Measurements from ENCODE around the gene DBNL. TPM values are rescaled to one million over a fixed set of nuclear protein-coding genes. Genes with fewer than 3 reads are reported as not detected.

The DBNL gene
- total RNA-seq, 1 donor from 2014 or later: 33.1 TPM

DNA sequence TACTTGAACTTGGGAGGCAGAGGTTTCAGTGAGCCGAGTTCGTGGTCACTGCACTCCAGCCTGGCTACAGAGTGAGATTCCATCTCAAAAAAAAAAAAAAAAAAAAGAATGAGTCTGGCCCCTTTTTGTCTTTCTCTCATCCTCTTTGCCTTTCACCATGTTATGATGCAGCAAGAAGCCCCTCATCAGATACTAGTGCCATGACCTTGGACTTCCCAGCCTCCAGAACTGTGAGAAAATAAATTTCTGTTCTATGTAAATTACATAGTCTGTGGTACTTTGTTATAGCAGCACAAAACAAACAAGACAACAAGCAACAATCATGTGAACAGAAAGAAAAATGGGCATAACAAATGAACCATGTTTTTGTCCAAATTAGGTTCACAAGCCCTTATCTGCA, 2.3 kb upstream of the DBNL start:
- no peak overlapping the region for H3K27ac ChIP-seq (replicated peaks)
- peaks cover 8% of the 10 kb centered on the region for H3K36me3 ChIP-seq
- no peaks in the 10 kb centered on the region for H3K9me3 ChIP-seq (replicated peaks)
- TF ChIP-seq, protein P1, sequence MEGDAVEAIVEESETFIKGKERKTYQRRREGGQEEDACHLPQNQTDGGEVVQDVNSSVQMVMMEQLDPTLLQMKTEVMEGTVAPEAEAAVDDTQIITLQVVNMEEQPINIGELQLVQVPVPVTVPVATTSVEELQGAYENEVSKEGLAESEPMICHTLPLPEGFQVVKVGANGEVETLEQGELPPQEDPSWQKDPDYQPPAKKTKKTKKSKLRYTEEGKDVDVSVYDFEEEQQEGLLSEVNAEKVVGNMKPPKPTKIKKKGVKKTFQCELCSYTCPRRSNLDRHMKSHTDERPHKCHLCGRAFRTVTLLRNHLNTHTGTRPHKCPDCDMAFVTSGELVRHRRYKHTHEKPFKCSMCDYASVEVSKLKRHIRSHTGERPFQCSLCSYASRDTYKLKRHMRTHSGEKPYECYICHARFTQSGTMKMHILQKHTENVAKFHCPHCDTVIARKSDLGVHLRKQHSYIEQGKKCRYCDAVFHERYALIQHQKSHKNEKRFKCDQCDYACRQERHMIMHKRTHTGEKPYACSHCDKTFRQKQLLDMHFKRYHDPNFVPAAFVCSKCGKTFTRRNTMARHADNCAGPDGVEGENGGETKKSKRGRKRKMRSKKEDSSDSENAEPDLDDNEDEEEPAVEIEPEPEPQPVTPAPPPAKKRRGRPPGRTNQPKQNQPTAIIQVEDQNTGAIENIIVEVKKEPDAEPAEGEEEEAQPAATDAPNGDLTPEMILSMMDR (IDR thresholded peaks at IDR 0.05; ENCODE audit: borderline replicate concordance): no peak
- no peak for DNase-seq
- no peaks in the 10 kb centered on the region for H3K27me3 ChIP-seq (ENCODE audit: low read depth)
- peaks cover 45% of the 10 kb centered on the region for H3K4me1 ChIP-seq
- no peak overlapping the region for H3K4me3 ChIP-seq
- intact Hi-C loops (cut with micrococcal nuclease): no loop called here

DNA sequence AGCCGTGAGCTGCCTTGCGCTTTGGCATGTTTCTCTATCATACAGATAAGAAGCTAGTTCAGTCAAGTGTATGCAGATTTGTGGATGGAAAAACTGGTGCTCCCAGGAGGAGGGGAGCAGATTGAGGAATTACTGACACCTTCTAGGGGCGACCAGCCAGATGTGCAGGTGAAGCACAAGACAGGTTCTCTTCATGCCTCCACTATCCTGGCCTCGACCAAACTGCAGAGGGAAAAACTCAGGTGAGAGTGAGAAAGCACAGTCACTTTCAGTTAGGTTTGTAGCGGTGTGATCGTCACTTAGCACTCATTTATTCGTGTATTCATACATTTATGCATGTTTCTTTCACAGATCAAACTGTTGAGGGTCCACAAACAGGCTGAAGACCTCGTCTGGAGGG, 600 bp upstream of the DBNL start:
- Histone ChIP-seq H3K36me3 (peaks cover 8% of the 10 kb centered on the region), H3K4me3 (peak overlapping the region; percentile 85), H3K9me3 (replicated peaks) (no peaks in the 10 kb centered on the region), H3K27me3 (ENCODE audit: low read depth) (no peaks in the 10 kb centered on the region), H3K27ac (replicated peaks) (peak overlapping the region; percentile 96), H3K4me1 (peaks cover 48% of the 10 kb centered on the region)
- DNase-seq: no peak
- intact Hi-C loops (cut with micrococcal nuclease): no loop called here
- TF ChIP-seq, protein P1 (IDR thresholded peaks at IDR 0.05; ENCODE audit: borderline replicate concordance): no peak

DNA sequence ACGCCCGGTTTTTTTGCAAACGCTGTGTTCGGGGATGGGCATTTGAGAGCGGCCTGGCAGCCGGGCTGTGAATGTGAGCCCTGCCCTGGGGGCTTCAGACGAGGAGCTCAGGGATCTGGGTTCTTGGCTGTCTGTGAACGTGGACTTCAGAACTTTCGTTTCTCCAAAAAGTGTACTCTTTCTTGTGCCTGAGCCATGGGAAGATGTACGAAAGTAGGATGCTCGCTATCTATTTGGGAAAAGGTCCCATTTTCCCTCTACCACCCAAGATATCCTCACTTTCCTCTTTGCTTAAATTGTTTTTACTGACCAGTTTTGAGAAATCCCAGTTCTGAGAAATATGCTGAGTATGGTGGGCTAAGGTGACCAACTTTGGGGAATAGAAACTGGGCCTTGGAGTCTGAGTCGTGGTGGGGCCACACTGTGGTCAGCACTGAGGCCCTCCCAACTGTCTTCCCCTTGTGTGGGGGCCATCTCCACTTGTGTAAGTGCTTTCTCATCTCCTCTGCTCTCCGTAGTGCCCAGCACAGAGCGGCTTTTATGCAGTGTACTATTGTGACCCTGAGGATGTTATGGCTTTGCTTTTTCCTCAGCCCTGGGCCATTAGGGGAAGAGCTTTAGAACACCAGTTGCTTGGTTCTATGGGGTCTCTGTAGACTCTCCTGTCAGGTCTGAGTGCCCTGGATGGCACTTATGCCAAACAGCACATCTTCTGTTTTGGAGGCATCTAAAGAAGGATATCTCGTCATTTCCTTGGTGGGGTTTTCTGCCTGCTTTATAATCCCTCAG, 918 bp downstream of the DBNL start:
- Histone ChIP-seq H3K4me3 (peak overlapping the region; percentile 85), H3K9me3 (replicated peaks) (no peaks in the 10 kb centered on the region), H3K4me1 (peaks cover 60% of the 10 kb centered on the region), H3K27me3 (ENCODE audit: low read depth) (no peaks in the 10 kb centered on the region), H3K27ac (replicated peaks) (peak overlapping the region; percentile 96), H3K36me3 (peaks cover 15% of the 10 kb centered on the region)
- intact Hi-C loops (cut with micrococcal nuclease): no loop called here
- TF ChIP-seq, protein P1 (IDR thresholded peaks at IDR 0.05; ENCODE audit: borderline replicate concordance): no peak
- DNase-seq: no peak

DNA sequence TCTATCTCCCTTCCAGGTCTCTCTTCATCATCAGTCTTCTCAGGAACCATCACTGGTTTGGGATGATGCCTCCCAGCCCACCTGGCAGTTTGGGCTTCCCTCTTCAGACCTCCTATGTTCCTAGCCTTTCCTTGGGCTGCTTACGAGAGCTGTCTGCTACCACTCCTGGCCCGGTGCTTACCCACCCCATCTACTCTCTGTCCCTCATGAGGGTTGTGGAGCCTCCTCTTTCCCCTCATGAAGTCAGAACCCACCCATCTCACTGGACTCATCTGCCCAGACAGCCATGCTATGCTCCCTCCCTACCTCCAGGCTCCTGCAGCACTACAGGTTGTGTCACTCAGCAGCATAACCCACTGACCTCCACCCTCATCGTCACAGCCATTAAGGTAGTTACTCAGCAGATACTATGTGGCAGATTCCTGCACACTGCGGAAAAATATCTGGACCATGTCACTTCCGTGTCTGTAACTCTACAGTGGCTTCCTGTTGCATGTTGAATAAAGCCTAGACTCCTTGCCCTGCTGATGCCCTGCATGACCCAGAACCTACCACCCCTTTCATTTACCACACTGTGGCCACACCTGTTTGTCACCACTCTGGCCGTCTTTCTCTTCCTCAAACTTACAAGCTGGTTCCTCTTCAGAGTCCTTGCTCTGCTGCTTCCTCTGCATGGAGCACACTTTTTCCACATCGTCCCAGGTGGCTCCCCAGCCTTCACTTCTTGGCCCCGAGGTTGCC, 2.0 kb downstream of the DBNL start:
- intact Hi-C loops (cut with micrococcal nuclease): no loop called here
- Histone ChIP-seq H3K27ac (replicated peaks) (peak overlapping the region; percentile 10), H3K27me3 (ENCODE audit: low read depth) (no peaks in the 10 kb centered on the region), H3K4me3 (peak overlapping the region; percentile 85), H3K4me1 (peaks cover 62% of the 10 kb centered on the region), H3K9me3 (replicated peaks) (no peaks in the 10 kb centered on the region), H3K36me3 (peaks cover 26% of the 10 kb centered on the region)
- TF ChIP-seq, protein P1 (IDR thresholded peaks at IDR 0.05; ENCODE audit: borderline replicate concordance): no peak
- DNase-seq: peak; percentile 11

DNA sequence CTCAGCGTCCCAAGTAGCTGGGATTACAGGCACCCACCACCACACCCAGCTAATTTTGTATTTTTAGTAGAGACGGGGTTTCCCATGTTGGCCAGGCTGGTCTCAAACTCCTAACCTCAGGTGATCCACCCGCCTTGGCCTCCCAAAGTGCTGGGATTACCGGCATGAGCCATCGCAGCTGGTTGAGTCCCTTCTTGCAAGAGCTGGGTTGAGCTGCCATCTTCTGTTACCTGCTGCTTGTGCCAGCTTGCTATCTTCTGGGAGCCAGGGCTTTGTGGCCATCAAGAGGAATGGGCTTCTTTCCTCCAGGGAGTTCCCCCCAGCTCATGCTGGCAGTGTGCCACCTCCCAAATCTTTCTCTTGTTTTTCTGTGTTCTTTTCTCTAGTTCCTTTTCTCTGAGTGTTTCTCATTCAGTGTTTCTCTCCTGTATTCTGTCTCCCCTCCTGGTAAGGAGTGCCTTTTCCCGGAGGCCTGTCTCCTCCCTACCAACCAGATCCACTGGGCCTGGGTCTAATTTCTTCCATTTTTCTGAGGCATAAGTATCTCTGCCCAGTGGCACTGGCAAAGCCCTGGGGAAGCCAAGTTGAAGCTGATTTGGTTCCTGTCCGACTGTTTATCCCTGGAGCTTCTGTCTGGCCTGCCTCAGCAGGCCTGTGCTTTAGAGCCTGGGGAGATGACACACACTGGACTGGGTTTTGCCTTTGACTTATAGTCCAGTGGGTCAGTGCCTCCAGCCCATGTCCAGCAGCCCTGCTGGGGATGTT, 3.7 kb downstream of the DBNL start:
- TF ChIP-seq, protein P1 (IDR thresholded peaks at IDR 0.05; ENCODE audit: borderline replicate concordance): no peak
- peaks cover 43% of the 10 kb centered on the region for H3K36me3 ChIP-seq
- peak; percentile 3 for DNase-seq
- intact Hi-C loops (cut with micrococcal nuclease): no loop called here
- no peaks in the 10 kb centered on the region for H3K27me3 ChIP-seq (ENCODE audit: low read depth)
- no peaks in the 10 kb centered on the region for H3K9me3 ChIP-seq (replicated peaks)
- H3K27ac ChIP-seq (replicated peaks): no peak overlapping the region
- H3K4me3 ChIP-seq: no peak overlapping the region
- peaks cover 75% of the 10 kb centered on the region for H3K4me1 ChIP-seq
